ENCODE results near the gene POLR2F. TPM values are rescaled to one million over a fixed set of nuclear protein-coding genes. Genes with fewer than 3 reads are reported as not detected.

The POLR2F gene
- 100 to 1,000 TPM in 1 of 2 donors, 10 to 100 TPM in 1; 52.5 to 110 TPM for total RNA-seq

GRCh38 chr22:37953437-37954179, at the start of gene POLR2F, which contains the start of gene C22orf23:
Gene POLR2F (plus strand): TSS chr22:37953699. CDS start chr22:37953788, 89 bp downstream.
Gene C22orf23 (minus strand): TSS chr22:37953601. CDS start chr22:37953149, 452 bp downstream.
- intact Hi-C loops (cut with DNase I): no loop called here

GRCh38 chr22:37904572-37905533, 48.6 kb upstream of the POLR2F start:
- Histone ChIP-seq H3K36me3 (no peaks in the 10 kb centered on the region), H3K9me3 (no peaks in the 10 kb centered on the region), H3K9ac (ENCODE audit: low read depth in 2 of 2, low read length in 2 of 2) (no peak overlapping the region), H3K27ac (peak overlapping the region; percentile 63), H3K27me3 (no peaks in the 10 kb centered on the region), H3K4me1 (peaks cover 3% of the 10 kb centered on the region), H3K4me3 (no peak overlapping the region)
- TF ChIP-seq CTCF (IDR thresholded peaks at IDR 0.05): no peak
- DNase-seq: peak; percentile 33
- intact Hi-C loops (cut with DNase I): no loop called here

More at GRCh38 chr22:37953437-37954179, at the start of gene POLR2F, which contains the start of gene C22orf23:
- Histone ChIP-seq H3K9ac (ENCODE audit: low read depth in 2 of 2, low read length in 2 of 2) (peak within 1 kb of the TSS; percentile 88 to 90), H3K27ac (peak within 1 kb of the TSS; percentile 44), H3K4me1 (peaks cover 9% of the 10 kb centered on the region), H3K4me3 (peak within 1 kb of the TSS; percentile 100), H3K36me3 (no peaks in the 10 kb centered on the region), H3K27me3 (no peaks in the 10 kb centered on the region), H3K9me3 (no peaks in the 10 kb centered on the region)
- peak; percentile 97 for DNase-seq
- no peak for TF ChIP-seq CTCF (IDR thresholded peaks at IDR 0.05)

GRCh38 chr22:37905534-37906363, 47.8 kb upstream of the POLR2F start, which contains the start of gene MICALL1:
Gene MICALL1 (plus strand): TSS chr22:37906297. CDS start chr22:37906423, 126 bp downstream.
- no peaks in the 10 kb centered on the region for H3K9me3 ChIP-seq
- peak within 1 kb of the TSS; percentile 62 for H3K4me3 ChIP-seq
- no peaks in the 10 kb centered on the region for H3K36me3 ChIP-seq
- H3K9ac ChIP-seq (ENCODE audit: low read depth in 2 of 2, low read length in 2 of 2): peak within 1 kb of the TSS; percentile 85 to 97
- H3K27me3 ChIP-seq: no peaks in the 10 kb centered on the region
- H3K27ac ChIP-seq: peak within 1 kb of the TSS; percentile 66
- TF ChIP-seq CTCF (IDR thresholded peaks at IDR 0.05): no peak
- H3K4me1 ChIP-seq: peaks cover 3% of the 10 kb centered on the region
- peak; percentile 72 for DNase-seq
- intact Hi-C loops (cut with DNase I): no loop called here

- peak; percentile 53 for DNase-seq
- Histone ChIP-seq H3K4me1 (peaks cover 3% of the 10 kb centered on the region), H3K27ac (peak overlapping the region; percentile 66), H3K36me3 (no peaks in the 10 kb centered on the region), H3K9ac (ENCODE audit: low read depth in 2 of 2, low read length in 2 of 2) (peak overlapping the region; percentile 85 to 97), H3K4me3 (peak overlapping the region; percentile 62), H3K27me3 (no peaks in the 10 kb centered on the region), H3K9me3 (no peaks in the 10 kb centered on the region)
- no peak for TF ChIP-seq CTCF (IDR thresholded peaks at IDR 0.05)
- intact Hi-C loops (cut with DNase I): no loop called here
Measured at GRCh38 chr22:37906364-37907008, 47.0 kb upstream of the POLR2F start.

Measured in colonic mucosa (tissue), 4 donors.